AG10803 (cell line): ENCODE results near the gene ERN1.

ENCODE experiments used
- DNase-seq: peaks from one replicate; pipeline ENCODE4 v3.0.0; 2010; ENCODE audit warnings: low read depth
- H3K4me3 ChIP-seq: 2 replicates; pipeline ENCODE4 v1.5.1; 2011; ENCODE audit warnings: mild to moderate bottlenecking, low read length, control low read depth
- TF ChIP-seq, protein P1 (sequence below): conservative IDR thresholded peaks from 2 replicates; pipeline ENCODE4 v1.5.1; 2011; ENCODE audit warnings: mild to moderate bottlenecking, low read length, control low read depth, inconsistent platforms

ERN1 gene

DNA sequence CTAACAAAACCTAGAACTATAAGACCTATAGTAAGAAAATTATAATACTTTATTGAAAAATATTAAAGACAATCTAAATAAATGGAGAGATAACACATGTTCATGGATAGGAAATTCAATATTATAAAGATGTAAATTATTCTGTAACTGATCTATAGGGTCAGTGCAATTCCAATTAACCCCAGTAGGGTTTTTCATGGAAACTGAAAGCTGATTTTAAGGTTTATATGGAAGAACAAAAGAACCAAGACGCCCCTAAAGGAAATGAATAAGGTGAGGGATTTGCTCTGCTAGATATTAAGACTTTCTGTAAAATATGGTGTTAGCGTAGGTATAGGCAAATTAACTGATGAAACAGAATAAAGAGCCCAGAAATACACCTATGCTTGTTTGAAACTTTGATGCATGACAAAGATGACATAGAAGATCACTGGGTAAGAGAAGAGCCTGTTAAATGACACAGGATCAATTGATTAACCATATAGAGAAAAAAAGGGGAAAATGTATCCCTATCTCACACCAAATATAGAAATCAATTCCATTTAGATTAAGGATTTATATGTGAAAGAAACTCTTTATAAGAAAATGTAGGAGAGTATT, 112.5 kb downstream of the ERN1 start:
- TF ChIP-seq, protein P1, sequence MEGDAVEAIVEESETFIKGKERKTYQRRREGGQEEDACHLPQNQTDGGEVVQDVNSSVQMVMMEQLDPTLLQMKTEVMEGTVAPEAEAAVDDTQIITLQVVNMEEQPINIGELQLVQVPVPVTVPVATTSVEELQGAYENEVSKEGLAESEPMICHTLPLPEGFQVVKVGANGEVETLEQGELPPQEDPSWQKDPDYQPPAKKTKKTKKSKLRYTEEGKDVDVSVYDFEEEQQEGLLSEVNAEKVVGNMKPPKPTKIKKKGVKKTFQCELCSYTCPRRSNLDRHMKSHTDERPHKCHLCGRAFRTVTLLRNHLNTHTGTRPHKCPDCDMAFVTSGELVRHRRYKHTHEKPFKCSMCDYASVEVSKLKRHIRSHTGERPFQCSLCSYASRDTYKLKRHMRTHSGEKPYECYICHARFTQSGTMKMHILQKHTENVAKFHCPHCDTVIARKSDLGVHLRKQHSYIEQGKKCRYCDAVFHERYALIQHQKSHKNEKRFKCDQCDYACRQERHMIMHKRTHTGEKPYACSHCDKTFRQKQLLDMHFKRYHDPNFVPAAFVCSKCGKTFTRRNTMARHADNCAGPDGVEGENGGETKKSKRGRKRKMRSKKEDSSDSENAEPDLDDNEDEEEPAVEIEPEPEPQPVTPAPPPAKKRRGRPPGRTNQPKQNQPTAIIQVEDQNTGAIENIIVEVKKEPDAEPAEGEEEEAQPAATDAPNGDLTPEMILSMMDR: peak; percentile 36
- no peak for DNase-seq
- H3K4me3 ChIP-seq: no peak overlapping the region

DNA sequence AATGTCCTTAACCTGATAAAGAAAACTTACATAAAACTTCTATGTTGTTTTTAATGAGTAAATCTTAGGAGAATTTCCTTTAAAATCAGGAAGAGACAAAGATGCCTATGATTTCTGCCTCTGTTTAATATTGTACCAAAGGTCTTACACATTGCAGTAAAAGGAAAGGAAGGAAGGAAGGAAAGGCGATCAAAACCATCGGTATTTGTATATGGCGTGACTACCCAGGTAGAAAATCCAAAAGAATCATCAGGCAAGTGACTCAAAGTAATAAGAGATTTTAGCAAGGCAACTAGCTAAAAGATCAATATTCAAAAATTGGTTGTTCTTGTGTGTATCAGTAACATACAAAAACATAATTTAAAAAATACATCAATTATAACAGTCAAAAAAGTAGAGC, 113.0 kb downstream of the ERN1 start:
- DNase-seq: no peak
- no peak overlapping the region for H3K4me3 ChIP-seq
- TF ChIP-seq, protein P1: no peak

DNA sequence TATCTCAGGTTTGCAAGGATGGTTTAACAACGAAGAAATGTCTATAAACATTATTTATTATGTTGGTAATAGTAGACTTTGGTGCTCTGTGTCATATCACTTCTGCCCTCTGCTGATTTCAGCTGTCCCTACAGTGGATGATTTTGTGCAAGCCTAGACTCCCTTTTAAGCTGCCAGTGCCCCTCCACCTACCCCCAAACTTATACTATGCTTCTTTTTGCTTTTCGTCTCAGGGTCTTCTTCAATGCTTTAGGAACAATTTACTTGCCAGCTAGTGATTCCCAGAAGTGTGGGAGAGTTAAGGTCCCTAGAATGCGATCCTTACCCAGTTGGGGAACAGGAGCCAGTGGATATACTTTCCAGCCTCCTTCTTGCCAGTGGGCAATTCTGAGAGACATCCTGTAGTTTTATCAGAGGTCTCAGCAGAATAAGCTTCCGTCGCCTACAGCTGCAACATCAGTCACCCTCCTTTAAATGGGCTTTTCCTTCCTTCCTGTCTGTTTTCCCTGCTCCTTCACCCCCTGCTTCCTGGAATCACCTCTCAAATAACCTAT, 113.6 kb downstream of the ERN1 start:
- no peak for DNase-seq
- H3K4me3 ChIP-seq: no peak overlapping the region
- TF ChIP-seq, protein P1: peak; percentile 31

DNA sequence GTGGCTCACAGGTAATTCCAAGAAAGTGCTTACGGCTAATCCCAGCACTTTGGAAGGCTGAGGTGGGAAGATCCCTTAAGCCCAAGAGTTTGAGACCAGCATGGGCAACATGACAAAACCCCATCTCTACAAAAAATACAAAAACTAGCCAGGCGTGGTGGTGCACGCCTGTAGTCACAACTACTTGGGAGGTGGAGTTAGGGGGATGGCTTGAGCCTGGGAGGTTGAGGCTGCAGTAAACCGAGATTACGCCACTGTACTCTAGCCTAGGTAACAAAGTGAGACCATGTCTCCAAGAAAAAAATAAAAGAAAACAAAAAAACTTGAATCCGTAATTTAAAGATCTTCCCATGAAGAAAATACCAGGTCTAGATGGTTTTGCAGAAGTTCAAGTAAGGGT, 114.5 kb downstream of the ERN1 start:
- no peak overlapping the region for H3K4me3 ChIP-seq
- no peak for DNase-seq

DNA sequence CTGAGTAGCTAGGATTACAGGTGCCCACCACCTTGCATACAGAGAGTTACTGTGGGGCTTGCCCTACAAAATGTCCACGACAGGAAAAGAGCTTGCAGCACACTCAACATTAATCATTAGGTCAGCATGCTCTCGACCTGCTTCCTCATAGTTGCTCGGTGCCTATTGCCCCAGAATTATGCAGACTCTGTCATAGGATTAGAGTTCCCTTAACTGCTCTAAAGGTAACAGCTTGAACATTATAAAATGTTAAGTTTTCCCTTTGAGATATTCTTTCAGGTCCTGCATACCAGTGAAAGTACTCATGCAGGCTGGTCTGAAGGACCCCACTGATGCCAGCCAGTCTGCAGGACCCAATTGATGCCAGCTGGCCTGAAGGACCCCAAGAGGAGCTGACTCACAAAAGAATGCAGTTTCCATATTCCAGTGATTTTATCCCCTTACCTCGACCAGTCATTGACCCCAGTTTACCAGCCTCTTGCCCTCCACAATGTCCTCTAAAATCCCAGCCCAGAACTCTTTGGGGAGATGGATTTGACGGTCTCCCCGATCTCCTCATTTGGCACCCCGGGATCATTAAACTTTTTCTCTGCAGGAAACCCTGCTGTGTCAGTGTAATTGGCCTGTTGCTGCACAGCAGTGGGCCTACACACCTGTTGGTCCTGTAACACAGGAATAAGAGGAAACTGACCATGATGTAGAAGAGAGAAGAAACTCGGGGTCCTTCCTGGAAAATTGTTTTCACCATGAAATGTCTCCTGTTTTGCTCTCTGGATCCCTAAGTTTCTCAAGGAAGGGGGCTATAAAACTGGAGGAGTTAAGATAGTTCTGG, 120.2 kb downstream of the ERN1 start:
- TF ChIP-seq, protein P1: no peak
- no peak overlapping the region for H3K4me3 ChIP-seq
- DNase-seq: no peak

More for the DNA sequence above, 114.5 kb downstream of the ERN1 start:
- TF ChIP-seq, protein P1: no peak

DNA sequence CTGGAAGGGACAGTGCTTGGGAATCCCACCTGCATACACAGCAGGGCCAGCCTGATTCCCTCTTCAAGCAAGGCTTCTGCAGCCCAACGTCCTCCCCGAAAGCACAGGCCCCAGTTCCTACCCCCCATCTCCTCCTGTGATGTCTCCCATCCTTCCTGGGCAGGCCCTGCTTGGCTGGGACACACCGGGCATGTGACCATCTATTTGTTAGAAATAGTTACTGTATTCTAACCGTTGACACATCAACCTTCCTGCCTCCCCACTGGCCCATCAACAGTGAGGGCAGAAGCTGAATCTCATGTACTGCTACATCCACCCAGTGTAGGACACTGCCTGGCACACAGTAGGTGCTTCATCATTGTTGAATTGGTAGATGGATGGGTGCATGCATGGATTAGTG, 121.1 kb downstream of the ERN1 start:
- TF ChIP-seq, protein P1: no peak

More for the DNA sequence above, 121.1 kb downstream of the ERN1 start:
- no peak overlapping the region for H3K4me3 ChIP-seq
- no peak for DNase-seq
